ENCODE data around the gene ATP6AP1.

The ATP6AP1 gene

DNA sequence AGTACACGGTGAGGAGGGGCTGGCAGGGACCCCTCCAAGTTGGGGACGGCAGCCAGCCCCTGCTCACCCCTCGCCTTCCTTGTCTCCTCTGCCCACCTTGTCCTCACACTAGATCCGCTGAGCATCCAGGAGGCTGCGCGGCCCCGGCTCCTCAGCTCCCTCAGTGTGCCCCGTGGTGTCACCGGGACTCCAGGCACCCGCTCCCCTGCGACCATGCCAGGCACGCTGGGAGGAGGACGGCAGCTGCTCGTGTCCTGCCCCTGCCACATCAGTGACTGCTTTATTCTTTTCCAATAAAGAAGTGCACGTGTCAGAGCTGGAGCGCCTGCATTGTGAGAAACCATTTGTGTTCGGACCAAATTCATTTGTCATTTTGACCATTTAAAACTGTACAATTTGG lies 21.8 kb downstream of the ATP6AP1 start:
- no peak for DNase-seq

DNA sequence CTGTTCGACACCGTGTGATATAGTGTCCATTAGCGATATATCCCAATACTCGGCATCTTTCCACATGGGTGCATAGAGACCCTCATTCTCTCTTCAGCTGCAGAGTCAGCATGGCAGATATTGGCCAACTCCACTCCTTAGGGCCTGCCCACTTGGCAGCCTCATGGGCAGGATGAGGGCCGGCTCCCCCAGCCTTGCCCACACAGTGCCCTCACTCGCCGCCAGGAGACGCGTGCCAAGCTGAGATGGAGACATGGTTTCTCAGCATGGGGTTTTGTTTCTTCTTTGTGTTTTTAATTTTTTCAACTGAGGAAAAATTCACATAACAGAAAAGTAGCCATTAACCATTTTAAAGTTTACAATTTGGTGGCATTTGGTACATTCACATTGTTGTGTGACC lies 24.3 kb downstream of the ATP6AP1 start:
- no peak for DNase-seq

DNA sequence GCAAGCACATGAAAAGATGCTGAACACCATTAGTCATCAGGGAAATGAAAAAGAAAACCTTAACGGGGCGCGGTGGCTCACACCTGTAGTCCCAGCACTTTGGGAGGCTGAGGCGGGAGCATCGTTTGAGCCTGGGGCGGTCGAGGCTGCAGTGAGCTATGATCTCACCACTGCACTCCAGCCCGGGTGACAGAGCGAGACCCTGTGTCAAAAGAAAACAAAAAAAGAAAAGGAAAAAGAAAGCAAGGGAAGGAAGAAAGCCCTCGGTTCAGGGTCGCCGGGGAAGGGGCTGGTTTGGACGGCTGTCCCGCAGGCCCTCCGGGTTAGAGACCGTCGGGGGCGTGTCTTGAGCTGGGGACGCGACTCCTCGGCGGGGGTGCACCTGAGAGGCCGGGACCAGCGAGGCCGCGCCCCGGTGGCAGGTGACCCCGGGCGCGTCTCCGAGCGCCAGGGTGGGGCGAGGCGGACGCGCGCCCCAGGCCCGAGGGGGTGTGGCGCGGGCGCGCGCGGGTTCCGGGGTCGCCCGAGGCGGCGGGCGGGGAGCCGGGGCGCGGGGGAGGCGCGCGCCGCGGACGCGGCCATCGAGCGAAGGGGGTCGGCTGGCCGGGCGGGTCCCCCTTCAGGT lies 29.1 kb downstream of the ATP6AP1 start:
- DNase-seq, result peak; percentile 55

DNA sequence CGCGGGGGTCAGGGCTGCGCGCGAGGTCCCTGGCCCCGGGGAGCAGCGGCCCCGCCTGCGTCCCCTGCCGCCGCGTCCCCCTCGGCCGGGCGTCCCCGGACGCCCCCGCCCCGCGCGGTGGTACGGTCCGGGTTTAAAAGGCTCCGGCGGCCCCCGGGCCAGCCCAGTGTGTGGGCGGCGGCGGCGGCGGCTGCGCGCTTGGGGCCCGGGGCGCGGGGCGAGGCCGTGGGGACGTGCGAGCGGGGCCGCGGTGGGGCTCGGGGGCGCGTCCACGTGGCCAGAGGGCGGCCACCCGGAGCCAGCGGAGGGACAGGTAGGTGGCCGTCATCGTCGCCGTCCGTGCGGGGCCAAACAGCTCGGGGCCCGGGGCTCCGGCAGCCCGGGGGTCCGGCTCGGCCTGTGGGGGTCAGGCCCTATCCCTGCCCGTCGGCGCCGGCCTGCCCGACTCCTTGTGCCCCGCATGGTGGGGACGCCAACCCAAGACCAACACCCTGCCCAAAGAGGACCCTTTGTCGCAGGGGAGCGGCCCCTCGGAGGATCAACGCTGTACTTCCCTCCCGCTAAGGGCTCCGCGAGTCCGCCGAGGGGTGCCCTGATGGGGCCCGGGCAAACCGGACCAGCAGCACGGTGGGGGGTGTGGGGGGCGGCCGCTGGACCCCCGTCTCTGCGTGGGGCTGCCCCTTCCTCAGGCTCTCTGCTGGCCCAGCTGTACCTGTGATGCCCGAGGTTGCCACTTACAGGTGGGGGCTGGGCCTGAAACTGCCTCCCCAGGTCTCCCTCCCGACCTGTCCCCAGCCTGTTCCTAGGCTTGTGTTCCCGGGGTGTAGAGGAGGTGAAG lies 29.9 kb downstream of the ATP6AP1 start, which contains the start of gene PLXNA3:
Gene PLXNA3, plus strand, starts transcription at position 166 of the 838 bp plus-strand sequence. CDS start 1,903 bp downstream, outside the sequence.
- peak; percentile 57 for DNase-seq

DNA sequence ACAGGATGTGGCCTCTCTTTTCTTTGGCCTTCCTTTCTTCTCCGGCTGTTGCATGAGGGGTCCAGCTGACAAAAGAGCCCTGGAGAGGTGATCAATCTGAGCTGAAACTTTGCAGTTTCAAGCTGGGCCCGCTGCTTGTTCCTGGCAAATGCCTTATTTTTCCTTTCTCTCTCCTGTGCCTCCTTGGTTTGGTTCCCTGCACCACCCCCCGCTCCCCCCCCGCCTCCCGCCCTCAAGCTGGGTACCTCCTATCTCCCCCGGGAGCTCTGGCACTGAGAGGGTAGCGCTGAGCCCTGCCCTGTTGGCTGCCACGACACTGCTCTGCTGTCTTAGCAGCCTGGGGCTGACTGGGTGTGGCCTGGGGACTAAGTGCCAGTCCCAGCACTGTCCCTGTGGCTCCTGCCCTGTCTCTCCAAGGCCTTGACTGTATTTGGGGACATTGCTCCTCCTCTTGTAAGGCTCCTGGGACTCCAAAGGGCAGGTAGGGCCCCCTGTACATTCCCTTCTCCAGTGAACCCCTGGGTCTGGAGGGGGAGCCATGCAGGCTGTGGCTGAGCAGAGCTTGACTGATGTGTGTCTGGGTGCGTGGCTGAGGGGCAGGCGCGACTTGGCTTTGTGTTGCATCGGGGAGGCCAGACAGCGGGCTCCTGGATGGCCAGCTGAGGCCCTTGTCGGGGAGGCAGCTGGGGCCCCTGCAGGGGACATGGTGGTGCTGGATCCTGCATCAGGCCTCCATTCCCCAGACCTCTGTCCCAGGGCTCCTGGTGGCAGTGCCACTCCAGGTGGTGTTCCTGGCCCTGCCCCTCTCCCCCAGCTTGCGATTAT lies 30.7 kb downstream of the ATP6AP1 start:
- DNase-seq, result peak; percentile 33

DNA sequence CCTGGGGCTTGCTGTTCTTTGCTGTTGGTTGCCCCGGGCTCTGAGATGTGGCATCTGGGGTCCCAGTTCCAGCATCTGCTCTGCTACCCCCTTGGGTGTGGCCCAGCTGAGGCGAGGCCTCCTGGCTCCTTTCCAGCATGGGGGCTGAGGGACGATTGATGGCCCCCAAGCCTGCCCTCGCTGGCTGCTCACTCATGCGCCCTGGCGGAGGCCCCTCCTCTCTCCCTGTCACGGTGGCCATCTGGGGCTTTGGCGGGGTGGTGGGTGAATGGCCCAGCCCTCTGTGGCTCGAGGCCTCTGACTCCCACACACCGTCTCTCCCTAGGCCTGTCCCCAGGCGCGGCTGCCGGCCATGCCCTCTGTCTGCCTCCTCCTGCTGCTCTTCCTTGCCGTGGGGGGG lies 31.4 kb downstream of the ATP6AP1 start:
- DNase-seq, result no peak

DNA sequence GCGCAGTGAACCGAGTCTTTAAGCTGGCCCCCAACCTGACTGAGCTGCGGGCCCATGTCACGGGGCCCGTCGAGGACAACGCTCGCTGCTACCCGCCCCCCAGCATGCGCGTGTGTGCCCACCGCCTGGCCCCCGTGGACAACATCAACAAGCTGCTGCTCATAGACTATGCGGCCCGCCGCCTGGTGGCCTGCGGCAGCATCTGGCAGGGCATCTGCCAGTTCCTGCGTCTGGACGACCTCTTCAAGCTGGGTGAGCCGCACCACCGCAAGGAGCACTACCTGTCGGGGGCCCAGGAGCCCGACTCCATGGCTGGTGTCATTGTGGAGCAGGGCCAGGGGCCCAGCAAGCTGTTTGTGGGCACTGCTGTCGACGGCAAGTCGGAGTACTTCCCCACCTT lies 31.8 kb downstream of the ATP6AP1 start:
- DNase-seq, result no peak

DNA sequence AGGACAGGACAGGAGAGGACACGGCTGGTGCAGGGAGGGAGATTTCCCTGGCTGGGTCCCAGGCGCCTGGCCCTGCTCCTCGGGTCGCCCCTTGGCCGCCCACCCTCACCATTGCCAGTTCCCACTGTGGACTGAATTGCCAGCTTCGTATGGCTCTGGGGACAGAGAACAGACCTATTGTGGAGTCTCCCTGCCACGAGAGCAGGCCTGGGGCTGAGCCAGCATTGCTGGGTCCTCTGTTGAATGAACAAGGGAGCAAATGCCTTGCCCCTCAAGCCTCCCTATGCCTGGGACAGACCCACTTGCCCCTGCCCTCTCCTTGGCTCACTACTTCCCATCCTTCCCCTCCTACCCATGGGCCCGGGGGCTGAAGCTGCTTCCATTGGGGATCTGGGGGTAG lies 33.9 kb downstream of the ATP6AP1 start:
- DNase-seq, result no peak

DNA sequence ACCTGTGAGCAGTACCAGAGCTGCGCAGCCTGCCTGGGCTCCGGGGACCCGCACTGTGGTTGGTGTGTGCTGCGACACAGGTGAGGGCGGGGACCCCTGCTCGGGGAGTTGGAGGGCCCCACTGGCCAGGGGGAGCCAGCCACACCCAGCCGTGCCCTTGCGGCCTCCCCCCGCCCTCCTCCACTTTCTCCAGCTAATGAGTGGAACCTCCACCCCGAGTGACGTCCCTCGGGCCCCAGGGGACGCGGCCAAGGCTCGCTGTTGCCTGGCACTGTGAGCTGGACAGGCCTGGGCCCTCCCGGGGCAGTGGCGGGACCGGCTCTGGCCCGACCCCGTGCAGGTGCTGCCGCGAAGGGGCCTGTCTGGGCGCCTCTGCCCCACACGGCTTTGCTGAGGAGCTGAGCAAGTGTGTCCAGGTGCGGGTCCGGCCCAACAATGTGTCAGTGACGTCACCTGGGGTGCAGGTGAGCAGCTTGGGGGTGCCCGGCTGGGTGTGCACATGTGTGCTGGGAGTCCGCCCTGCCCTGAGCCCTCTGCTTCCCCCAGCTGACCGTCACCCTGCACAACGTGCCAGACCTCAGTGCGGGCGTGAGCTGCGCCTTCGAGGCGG lies 35.2 kb downstream of the ATP6AP1 start:
- DNase-seq, result no peak

DNA sequence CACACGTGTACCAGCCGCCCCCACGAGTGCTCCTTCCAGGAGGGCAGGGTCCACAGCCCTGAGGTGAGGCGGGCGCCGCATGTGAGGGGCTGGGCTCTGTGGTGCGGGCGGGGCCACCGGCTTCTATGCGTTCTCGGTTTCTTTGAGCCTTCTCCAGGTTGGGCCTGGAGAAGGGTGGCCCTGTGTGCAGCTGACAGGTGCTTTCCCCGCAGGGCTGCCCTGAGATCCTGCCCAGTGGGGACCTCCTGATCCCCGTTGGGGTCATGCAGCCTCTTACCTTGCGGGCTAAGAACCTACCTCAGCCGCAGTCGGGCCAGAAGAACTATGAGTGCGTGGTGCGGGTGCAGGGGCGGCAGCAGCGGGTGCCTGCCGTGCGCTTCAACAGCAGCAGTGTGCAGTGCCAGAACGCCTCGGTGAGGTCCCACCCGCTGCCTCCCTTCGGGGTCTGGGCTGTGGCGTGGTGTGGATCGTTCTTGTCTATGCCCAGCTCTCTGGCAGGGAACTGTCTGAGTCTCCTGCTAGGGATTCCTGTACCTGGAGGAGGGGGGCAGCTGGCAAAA lies 36.4 kb downstream of the ATP6AP1 start:
- no peak for DNase-seq

DNA sequence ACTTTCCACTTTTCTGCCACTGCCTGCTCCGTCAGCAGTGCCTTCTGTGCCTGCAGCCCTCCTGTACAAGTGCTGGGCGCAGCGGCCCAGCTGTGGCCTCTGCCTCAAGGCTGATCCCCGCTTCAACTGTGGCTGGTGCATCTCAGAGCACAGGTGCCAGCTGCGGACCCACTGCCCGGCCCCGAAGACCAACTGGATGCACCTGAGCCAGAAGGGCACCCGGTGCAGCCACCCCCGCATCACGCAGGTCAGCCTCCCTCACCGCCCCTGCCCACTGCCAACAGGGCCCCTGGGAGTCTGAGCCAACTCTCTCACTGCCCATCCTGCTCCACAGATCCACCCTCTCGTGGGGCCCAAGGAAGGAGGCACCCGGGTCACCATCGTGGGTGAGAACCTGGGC lies 37.1 kb downstream of the ATP6AP1 start:
- DNase-seq, result no peak

DNA sequence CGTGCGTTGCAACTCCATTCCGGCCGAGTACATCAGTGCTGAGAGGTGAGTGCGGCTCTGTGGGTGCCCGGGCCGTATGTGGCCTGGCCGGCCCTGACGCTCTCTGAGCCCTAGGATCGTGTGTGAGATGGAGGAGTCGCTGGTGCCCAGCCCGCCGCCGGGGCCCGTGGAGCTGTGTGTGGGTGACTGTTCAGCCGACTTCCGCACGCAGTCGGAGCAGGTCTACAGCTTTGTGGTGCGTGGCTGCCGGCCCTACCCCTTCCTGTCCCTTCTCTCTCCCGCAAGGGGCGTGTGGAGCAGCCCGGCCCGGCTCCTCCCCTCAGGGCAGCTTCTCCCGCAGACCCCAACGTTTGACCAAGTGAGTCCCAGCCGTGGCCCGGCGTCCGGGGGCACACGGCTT lies 37.6 kb downstream of the ATP6AP1 start:
- DNase-seq, result no peak

DNA sequence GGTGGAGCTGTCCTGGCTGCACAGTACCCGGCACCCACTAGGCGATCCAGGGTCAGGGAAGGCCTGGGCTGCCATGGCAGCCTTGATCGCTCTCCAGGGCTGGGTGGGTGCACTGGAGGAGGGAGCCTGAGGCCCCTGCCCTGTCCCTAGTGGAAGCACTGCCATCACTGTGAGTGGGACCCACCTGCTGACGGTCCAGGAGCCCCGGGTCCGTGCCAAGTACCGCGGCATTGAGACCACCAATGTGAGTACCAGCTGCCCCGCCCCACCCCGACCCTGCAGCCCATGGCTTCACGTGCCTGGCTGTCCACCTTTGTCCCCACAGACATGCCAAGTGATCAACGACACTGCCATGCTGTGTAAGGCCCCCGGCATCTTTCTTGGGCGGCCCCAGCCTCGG lies 38.4 kb downstream of the ATP6AP1 start:
- DNase-seq, result no peak

DNA sequence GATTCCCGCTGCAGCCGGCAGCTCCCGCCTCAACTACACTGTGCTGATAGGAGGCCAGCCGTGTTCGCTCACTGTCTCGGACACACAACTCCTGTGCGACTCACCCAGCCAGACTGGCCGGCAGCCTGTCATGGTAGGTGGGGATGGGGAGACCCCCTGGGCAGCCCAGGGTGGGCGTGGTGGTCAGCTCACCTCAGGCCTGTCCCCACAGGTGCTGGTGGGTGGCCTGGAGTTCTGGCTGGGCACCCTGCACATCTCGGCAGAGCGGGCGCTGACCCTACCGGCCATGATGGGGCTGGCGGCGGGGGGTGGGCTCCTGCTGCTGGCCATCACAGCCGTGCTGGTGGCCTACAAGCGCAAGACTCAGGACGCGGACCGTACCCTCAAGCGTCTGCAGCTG lies 39.1 kb downstream of the ATP6AP1 start:
- DNase-seq, result no peak

DNA sequence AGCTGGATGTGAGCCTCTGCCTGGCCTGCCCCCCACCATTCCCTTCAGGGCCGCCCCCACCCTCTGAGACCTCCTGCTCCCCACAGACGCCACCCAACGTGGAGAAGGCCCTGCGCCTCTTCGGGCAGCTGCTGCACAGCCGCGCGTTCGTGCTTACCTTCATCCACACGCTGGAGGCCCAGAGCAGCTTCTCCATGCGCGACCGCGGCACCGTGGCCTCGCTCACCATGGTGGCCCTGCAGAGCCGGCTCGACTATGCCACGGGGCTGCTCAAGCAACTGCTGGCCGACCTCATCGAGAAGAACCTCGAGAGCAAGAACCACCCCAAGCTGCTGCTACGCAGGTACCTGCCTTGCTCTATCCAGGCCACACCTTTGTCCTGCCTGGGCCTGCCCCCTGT lies 39.7 kb downstream of the ATP6AP1 start:
- no peak for DNase-seq

DNA sequence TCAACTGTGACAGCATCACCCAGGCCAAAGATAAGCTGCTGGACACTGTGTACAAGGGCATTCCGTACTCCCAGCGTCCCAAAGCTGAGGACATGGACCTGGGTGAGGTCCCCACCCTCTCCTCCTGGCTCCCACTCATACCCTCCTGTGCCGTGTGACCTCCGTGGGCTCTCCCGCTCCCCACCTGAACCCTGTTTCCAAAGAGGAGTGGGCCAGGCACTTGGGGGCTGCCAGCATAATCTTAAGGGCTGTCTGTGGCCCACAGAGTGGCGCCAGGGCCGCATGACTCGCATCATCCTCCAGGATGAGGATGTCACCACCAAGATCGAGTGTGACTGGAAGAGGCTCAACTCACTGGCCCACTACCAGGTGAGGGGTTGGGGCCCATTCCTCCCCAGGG lies 40.6 kb downstream of the ATP6AP1 start:
- DNase-seq, result no peak

DNA sequence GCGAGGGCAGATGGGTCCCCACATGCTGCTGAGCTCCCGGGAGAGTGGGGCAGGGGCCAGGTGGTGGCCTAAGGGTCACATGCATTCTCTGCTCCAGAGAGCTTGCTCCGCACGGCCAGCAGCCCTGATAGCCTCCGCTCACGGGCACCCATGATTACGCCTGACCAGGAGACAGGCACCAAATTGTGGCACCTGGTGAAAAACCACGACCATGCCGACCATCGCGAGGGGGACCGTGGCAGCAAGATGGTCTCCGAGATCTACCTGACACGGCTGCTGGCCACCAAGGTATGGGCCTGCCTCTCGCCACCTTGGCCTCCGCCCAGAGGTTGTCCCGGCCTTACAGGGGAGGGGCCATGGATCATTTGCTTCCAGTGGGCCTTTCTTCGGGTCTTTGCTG lies 41.4 kb downstream of the ATP6AP1 start:
- no peak for DNase-seq

DNA sequence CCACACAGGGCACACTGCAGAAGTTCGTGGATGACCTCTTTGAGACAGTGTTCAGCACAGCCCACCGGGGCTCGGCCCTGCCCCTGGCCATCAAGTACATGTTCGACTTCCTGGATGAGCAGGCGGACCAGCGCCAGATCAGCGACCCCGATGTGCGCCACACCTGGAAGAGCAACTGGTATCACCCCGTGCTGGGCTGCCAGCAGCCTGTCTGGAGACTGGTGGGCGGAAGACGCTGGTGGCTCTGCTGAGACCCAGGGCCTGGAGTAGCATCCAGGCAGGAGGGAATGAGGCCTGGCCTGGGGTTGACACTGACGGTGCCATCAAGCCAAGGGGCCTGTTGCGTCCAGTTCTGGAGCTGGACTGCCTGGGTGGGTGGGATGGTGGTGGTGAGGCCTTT lies 42.0 kb downstream of the ATP6AP1 start:
- DNase-seq, result no peak

DNA sequence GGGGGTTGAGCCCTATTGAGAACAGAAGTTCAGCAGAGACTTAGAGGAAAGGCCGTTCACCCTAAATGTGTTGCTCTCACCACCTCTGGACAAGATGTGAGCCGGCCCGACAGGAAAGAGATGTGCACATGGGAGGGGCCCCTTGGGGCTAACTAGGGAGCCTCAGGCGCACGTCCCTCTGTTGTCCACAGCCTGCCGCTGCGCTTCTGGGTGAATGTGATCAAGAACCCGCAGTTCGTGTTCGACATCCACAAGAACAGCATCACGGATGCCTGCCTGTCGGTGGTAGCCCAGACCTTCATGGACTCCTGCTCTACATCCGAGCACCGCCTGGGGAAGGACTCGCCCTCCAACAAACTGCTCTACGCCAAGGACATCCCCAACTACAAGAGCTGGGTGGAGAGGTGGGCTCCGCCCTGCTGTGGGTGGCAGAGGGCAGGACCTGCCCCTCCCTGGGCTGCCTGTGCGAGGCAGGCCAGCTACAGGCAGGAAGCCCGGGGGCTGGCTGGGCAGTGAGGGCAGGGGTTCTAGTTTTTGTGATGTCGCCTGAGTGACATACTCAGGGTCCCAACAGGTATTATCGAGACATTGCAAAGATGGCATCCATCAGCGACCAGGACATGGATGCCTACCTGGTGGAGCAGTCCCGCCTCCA lies 42.6 kb downstream of the ATP6AP1 start:
- no peak for DNase-seq

DNA sequence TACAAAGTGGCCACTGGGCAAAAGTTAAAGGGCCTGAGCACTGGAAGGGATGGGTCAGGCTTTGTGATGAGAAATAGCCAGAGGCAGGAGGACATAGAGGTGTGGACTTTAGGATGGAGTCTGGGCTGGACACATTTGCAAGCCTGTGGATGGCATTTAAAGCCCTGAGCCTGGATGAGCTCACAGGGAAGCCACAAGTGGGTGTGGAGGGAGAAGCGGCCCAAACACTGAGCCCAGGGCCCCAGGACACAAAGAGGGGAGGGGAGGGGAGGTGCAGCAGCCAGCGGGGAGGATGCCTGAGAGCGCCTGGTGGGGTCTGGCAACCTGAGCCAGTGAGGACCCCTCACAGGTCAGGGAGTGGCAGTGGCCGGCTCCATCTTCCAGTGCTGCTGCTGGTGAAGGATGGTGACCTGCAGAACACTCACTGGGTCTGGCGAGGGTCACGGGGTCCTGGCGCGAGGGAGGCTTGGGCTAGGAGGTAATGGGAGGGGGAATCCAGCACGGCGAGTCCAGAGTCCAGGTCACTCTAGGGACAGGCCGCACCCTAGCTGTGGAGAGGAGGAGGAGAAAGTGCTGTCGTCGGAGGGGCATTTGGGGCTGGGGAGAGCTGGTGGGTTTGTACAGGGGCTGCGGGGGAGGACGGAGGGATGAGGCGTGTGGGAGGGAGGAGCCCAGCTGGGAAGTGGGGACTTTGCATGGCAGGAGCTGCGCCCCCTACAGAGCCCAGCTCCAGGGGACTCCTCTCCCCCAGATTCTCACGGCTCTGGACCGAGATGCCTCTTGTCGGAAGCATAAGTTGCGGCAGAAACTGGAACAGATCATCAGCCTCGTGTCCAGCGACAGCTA lies 43.6 kb downstream of the ATP6AP1 start:
- DNase-seq, result no peak

Data from activated CD4-positive, alpha-beta T cell treated with anti-CD3 and anti-CD28 coated beads, Interleukin-2, Interleukin-6, amounts not matched to agents 100 ng/mL and 50 ng/mL, durations not matched to agents 16 hours and 8 hours (primary cell).